Measurements from ENCODE around the gene DEFB114.
"Not testable (repeated sequence)": the region's sequence is repeated elsewhere in the genome, so short reads cannot be mapped to it uniquely, and the experiment has no call there.

Gene DEFB114

DNA sequence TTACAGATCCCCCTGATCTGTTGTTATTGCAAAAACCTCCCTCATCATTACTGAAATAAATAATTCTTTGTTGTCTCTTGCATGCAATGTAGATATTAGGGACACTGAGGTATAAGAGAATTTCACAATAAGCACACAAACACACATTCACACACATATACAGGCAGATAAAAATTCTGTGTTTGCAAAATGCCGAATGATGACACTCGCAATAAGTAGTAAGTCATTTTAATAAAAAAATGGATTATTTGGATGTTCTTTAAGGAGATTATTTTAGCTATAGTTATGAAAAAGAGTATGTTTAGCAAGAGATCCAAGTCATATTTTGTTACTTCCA is 13.6 kb downstream of the DEFB114 start:
- DNase-seq (ENCODE audit: low read depth in 1 of 2, low spot score in 1 of 2): no peak
- Histone ChIP-seq H3K4me3 (replicated peaks; ENCODE audit: insufficient read depth, low read length) (no peak overlapping the region), H3K27me3 (ENCODE audit: insufficient read depth, poor library complexity, severe bottlenecking) (no peaks in the 10 kb centered on the region), H3K27ac (replicated peaks) (no peak overlapping the region)
- TF ChIP-seq, protein P1, sequence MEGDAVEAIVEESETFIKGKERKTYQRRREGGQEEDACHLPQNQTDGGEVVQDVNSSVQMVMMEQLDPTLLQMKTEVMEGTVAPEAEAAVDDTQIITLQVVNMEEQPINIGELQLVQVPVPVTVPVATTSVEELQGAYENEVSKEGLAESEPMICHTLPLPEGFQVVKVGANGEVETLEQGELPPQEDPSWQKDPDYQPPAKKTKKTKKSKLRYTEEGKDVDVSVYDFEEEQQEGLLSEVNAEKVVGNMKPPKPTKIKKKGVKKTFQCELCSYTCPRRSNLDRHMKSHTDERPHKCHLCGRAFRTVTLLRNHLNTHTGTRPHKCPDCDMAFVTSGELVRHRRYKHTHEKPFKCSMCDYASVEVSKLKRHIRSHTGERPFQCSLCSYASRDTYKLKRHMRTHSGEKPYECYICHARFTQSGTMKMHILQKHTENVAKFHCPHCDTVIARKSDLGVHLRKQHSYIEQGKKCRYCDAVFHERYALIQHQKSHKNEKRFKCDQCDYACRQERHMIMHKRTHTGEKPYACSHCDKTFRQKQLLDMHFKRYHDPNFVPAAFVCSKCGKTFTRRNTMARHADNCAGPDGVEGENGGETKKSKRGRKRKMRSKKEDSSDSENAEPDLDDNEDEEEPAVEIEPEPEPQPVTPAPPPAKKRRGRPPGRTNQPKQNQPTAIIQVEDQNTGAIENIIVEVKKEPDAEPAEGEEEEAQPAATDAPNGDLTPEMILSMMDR (IDR thresholded peaks at IDR 0.05; ENCODE audit: insufficient read depth, low read length): no peak
- TF ChIP-seq REST (IDR thresholded peaks at IDR 0.05; ENCODE audit: insufficient replicate concordance, low read depth) (no peak), SPI1 (IDR thresholded peaks at IDR 0.05; ENCODE audit: borderline replicate concordance, low read depth) (no peak), GABPA (IDR thresholded peaks at IDR 0.05; ENCODE audit: low read depth) (no peak), POLR2AphosphoS5 (IDR thresholded peaks at IDR 0.05; ENCODE audit: low read depth) (no peak)

- Histone ChIP-seq H3K4me3 (replicated peaks; ENCODE audit: insufficient read depth, low read length) (no peak overlapping the region), H3K27me3 (ENCODE audit: insufficient read depth, poor library complexity, severe bottlenecking) (no peaks in the 10 kb centered on the region), H3K27ac (replicated peaks) (no peak overlapping the region)
- no peak for TF ChIP-seq REST (IDR thresholded peaks at IDR 0.05; ENCODE audit: insufficient replicate concordance, low read depth)
- no peak for TF ChIP-seq GABPA (IDR thresholded peaks at IDR 0.05; ENCODE audit: low read depth)
- no peak for TF ChIP-seq POLR2AphosphoS5 (IDR thresholded peaks at IDR 0.05; ENCODE audit: low read depth)
- no peak for TF ChIP-seq SPI1 (IDR thresholded peaks at IDR 0.05; ENCODE audit: borderline replicate concordance, low read depth)
- TF ChIP-seq, protein P1 (IDR thresholded peaks at IDR 0.05; ENCODE audit: insufficient read depth, low read length): no peak
- no peak for DNase-seq (ENCODE audit: low read depth in 1 of 2, low spot score in 1 of 2)
Observed at GRCh38 chr6:49949062-49949461, 14.9 kb downstream of the DEFB114 start.

DNA sequence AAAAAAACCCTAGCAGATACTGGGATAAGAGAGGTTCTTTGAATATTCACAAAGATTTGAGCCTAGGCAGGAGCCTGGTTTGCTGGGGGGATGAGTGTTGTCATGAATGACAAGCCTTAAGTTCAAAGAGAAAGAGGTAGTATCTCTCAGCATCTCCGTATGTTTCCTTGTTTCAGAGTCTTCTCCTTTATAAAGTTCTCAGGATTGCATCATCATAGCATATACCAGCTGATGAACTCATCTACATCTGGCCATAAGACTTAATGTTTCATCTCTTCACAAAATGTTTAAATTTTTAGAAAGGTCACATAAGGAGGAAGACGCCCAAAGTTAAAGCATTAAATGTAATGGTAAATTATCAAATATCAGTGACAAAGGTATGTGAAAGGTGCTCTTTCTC is 17.1 kb downstream of the DEFB114 start:
- Histone ChIP-seq H3K27ac (replicated peaks) (no peak overlapping the region), H3K4me3 (replicated peaks; ENCODE audit: insufficient read depth, low read length) (no peak overlapping the region), H3K27me3 (ENCODE audit: insufficient read depth, poor library complexity, severe bottlenecking) (no peaks in the 10 kb centered on the region)
- no peak for DNase-seq (ENCODE audit: low read depth in 1 of 2, low spot score in 1 of 2)
- TF ChIP-seq, protein P1 (IDR thresholded peaks at IDR 0.05; ENCODE audit: insufficient read depth, low read length): no peak
- TF ChIP-seq GABPA (IDR thresholded peaks at IDR 0.05; ENCODE audit: low read depth) (no peak), POLR2AphosphoS5 (IDR thresholded peaks at IDR 0.05; ENCODE audit: low read depth) (no peak), SPI1 (IDR thresholded peaks at IDR 0.05; ENCODE audit: borderline replicate concordance, low read depth) (no peak), REST (IDR thresholded peaks at IDR 0.05; ENCODE audit: insufficient replicate concordance, low read depth) (no peak)

- not testable (repeated sequence) for H3K4me3 ChIP-seq (replicated peaks; ENCODE audit: insufficient read depth, low read length); DNase-seq (ENCODE audit: low read depth in 1 of 2, low spot score in 1 of 2); H3K27me3 ChIP-seq (ENCODE audit: insufficient read depth, poor library complexity, severe bottlenecking); H3K27ac ChIP-seq (replicated peaks)
Observed at GRCh38 chr6:49944068-49944467, 19.9 kb downstream of the DEFB114 start.

Data from HL-60 (cell line).